Ishikawa (cell line): ENCODE measurements around the gene KCNIP3.

Experiments
- CEBPB ChIP-seq: IDR thresholded peaks from 2 replicates; pipeline ENCODE4 v1.6.1; 2012
- CREB1 ChIP-seq: IDR thresholded peaks from 2 replicates; pipeline ENCODE4 v1.6.1; 2012; ENCODE audit warnings: low read depth
- EGR1 ChIP-seq: IDR thresholded peaks from 2 replicates; pipeline ENCODE4 v1.6.1; 2012
- EP300 ChIP-seq: IDR thresholded peaks from 2 replicates; pipeline ENCODE4 v1.6.1; 2012; ENCODE audit warnings: borderline replicate concordance
- FOXM1 ChIP-seq: IDR thresholded peaks from 2 replicates; pipeline ENCODE4 v1.6.1; 2012; ENCODE audit warnings: low read depth, borderline replicate concordance
- NFIC ChIP-seq: IDR thresholded peaks from 2 replicates; pipeline ENCODE4 v1.6.1; 2012
- RAD21 ChIP-seq: IDR thresholded peaks from 2 replicates; pipeline ENCODE4 v1.6.1; 2012; ENCODE audit warnings: low read depth
- TAF1 ChIP-seq: IDR thresholded peaks from 2 replicates; pipeline ENCODE4 v1.6.1; 2012; ENCODE audit warnings: low read depth, mild to moderate bottlenecking
- TCF12 ChIP-seq: IDR thresholded peaks from 2 replicates; pipeline ENCODE4 v1.6.1; 2012; ENCODE audit warnings: low read depth
- TEAD4 ChIP-seq: IDR thresholded peaks from 2 replicates; pipeline ENCODE4 v1.6.1; 2012
- YY1 ChIP-seq: IDR thresholded peaks from 2 replicates; pipeline ENCODE4 v1.6.1; 2012; ENCODE audit warnings: low read depth
- ZBTB7A ChIP-seq: IDR thresholded peaks from 2 replicates; pipeline ENCODE4 v1.6.1; 2012; ENCODE audit warnings: low read depth
- TF ChIP-seq, protein P1 (sequence below): IDR thresholded peaks from 2 replicates; pipeline ENCODE4 v1.6.1; 2012
- TF ChIP-seq, protein P2 (sequence below): IDR thresholded peaks from 2 replicates; pipeline ENCODE4 v1.6.1; 2012; ENCODE audit warnings: low read depth, mild to moderate bottlenecking
- TF ChIP-seq, protein P3 (sequence below): IDR thresholded peaks from 2 replicates; pipeline ENCODE4 v1.6.1; 2012

KCNIP3 gene

DNA sequence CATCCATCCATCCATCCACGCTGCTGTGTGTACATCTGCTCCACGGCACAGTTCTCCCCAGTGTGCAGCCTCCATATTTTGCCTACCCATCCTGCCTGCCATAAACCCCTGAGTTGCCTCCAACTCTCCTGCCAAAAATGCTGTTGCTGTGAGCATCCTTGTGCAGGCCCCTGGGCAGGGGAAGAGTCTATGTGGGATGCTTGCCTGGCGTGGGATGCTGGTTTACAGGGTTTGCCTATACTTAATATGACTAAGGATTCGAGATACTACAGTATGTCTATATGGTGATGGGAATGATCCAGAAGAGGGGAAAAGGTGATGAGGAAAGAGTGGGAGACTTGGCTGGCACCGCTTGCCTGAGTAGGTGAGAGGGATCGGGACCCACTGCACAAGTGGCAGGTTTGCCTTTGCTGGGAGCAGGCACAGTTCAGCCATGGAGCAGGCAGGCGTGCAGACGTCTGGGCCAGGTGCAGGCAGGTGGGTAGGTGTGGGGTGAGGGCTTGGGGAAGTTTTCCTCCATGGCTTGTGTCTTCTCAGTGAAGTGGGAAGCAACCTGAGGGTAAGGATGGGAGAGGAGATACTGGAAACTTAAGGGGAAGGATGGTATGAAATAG, 75.2 kb downstream of the KCNIP3 start:
- no peak for TF ChIP-seq TAF1
- no peak for TF ChIP-seq NFIC
- no peak for TF ChIP-seq TEAD4

DNA sequence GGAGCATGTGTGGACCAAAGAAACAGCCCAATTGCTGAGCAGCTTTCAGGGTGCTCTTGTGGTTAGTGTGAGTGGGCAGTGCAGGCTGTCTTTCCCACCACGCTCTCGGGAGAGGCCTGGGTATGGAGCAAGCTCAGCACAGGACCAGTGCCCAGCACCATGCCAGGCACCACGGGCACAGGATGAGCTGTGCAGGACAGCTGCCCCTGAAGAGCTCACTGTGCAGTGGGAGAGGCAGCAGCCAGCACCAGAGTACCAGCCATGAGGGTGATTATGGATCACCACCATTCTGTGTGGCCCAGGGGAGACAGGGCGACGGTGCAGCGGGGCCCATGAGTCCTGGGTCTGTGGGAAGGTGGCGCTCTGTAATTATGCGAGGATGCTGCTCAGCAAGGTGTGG, 75.7 kb downstream of the KCNIP3 start:
- TF ChIP-seq, protein P1, sequence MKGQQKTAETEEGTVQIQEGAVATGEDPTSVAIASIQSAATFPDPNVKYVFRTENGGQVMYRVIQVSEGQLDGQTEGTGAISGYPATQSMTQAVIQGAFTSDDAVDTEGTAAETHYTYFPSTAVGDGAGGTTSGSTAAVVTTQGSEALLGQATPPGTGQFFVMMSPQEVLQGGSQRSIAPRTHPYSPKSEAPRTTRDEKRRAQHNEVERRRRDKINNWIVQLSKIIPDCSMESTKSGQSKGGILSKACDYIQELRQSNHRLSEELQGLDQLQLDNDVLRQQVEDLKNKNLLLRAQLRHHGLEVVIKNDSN, result no peak
- no peak for TF ChIP-seq TAF1
- no peak for TF ChIP-seq EGR1
- TF ChIP-seq TCF12, result no peak
- TF ChIP-seq YY1, result no peak
- no peak for TF ChIP-seq RAD21
- no peak for TF ChIP-seq EP300
- no peak for TF ChIP-seq ZBTB7A

DNA sequence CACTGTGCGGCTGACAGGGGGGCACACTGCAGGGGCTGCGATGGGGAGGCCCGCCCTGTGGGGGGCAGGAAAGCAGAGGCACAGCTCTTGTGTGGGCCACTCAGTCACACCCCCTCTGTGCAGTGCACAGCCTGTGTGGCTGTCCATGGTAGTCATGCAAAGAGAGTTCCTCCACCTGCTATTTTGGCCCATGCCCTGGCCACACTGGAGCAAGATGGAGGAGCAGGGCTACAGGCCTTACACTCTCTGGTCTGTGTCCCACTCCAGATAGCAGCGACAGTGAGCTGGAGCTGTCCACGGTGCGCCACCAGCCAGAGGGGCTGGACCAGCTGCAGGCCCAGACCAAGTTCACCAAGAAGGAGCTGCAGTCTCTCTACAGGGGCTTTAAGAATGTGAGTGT, 76.9 kb downstream of the KCNIP3 start:
- TF ChIP-seq TCF12 (no peak), ZBTB7A (no peak), TAF1 (no peak)
- TF ChIP-seq, protein P2, sequence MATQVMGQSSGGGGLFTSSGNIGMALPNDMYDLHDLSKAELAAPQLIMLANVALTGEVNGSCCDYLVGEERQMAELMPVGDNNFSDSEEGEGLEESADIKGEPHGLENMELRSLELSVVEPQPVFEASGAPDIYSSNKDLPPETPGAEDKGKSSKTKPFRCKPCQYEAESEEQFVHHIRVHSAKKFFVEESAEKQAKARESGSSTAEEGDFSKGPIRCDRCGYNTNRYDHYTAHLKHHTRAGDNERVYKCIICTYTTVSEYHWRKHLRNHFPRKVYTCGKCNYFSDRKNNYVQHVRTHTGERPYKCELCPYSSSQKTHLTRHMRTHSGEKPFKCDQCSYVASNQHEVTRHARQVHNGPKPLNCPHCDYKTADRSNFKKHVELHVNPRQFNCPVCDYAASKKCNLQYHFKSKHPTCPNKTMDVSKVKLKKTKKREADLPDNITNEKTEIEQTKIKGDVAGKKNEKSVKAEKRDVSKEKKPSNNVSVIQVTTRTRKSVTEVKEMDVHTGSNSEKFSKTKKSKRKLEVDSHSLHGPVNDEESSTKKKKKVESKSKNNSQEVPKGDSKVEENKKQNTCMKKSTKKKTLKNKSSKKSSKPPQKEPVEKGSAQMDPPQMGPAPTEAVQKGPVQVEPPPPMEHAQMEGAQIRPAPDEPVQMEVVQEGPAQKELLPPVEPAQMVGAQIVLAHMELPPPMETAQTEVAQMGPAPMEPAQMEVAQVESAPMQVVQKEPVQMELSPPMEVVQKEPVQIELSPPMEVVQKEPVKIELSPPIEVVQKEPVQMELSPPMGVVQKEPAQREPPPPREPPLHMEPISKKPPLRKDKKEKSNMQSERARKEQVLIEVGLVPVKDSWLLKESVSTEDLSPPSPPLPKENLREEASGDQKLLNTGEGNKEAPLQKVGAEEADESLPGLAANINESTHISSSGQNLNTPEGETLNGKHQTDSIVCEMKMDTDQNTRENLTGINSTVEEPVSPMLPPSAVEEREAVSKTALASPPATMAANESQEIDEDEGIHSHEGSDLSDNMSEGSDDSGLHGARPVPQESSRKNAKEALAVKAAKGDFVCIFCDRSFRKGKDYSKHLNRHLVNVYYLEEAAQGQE, result peak; percentile 73

DNA sequence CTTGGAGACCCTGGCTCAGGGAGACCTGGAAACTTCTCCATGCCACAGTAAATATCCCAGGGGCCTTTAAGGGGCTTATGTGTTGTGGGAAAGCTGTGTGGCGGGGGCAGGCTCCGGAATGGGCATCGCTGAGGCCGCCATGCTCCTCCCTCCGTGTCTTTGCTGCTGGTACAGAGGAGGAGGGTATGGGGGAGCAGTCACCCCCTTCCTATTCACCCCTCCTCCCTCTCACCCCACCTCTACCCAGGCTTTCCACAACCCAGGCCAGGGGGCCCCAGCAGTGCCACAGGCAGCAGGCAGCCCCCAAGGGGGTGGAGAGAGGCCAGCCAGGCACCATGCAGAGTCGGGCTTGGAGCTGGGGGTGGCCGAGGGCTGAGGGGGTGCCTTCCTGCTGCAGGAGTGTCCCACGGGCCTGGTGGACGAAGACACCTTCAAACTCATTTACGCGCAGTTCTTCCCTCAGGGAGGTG, 77.3 kb downstream of the KCNIP3 start:
- TF ChIP-seq, protein P2, result no peak
- TF ChIP-seq, protein P3, sequence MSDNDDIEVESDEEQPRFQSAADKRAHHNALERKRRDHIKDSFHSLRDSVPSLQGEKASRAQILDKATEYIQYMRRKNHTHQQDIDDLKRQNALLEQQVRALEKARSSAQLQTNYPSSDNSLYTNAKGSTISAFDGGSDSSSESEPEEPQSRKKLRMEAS, result no peak
- TF ChIP-seq, protein P1, result no peak
- TF ChIP-seq TCF12, result no peak
- TF ChIP-seq FOXM1, result no peak
- TF ChIP-seq YY1, result no peak
- TF ChIP-seq TAF1, result no peak
- no peak for TF ChIP-seq CREB1
- TF ChIP-seq ZBTB7A, result no peak
- no peak for TF ChIP-seq EP300
- TF ChIP-seq CEBPB, result no peak
- no peak for TF ChIP-seq TEAD4
- no peak for TF ChIP-seq NFIC
- TF ChIP-seq EGR1, result no peak
- TF ChIP-seq RAD21, result no peak

DNA sequence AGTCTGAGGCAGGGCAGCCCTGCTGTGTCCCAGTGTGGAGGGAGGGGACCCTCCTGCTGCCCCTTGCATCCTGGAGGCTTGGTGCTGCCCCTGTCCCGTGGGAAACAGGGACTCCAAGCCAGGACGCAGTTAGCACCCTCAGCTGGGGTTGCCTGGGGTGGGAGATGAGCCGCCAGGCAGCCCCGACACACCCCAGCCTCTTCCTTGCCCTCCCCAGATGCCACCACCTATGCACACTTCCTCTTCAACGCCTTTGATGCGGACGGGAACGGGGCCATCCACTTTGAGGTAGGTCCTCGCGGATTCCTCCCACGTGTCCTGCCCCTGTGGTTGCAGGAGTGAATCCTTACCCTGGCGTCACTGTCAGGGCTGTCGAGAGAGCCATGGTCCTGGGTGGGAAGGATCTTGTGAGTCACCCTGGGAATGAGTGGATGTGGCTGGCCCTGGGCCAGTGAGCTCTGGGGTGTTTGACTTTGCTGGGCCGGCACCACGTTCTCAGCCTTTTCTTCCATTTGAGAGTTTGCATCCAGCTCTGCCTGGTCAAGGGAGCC, 77.8 kb downstream of the KCNIP3 start:
- TF ChIP-seq CREB1, result no peak
- TF ChIP-seq, protein P1, result no peak
- TF ChIP-seq NFIC, result no peak
- TF ChIP-seq, protein P2, result no peak
